Upper lobe of left lung (tissue), 6 donors: ENCODE data around the gene AXIN1. TPM values are rescaled to one million over a fixed set of nuclear protein-coding genes. Genes with fewer than 3 reads are reported as not detected.
A peak's percentile ranks its signal among the peaks of the same experiment; 100 is the strongest.

Experiments
- ATAC-seq, 2 donors: fragments of 200-7000 bp; cut with Tn5 transposase; one replicate each; pipeline ENCODE4 v1.9.1; 2022; ENCODE audit warnings: mild to moderate bottlenecking in 2 of 2, moderate library complexity in 2 of 2; ENCODE audit not compliant: low FRiP score in 2 of 2
- DNase-seq, 2 donors: peaks; one replicate each; pipeline ENCODE4 v3.0.0-alpha.2; 2019 to 2020
- H3K27ac ChIP-seq, 4 donors: fragments of 200-600 bp; sonication (generic); one replicate each; pipeline ENCODE4 v1.5.1; 2016 to 2019
- H3K27me3 ChIP-seq, 4 donors: fragments of 200-600 bp; sonication (generic); one replicate each; pipeline ENCODE4 v1.5.1; 2017 to 2019
- H3K36me3 ChIP-seq, 4 donors: fragments of 200-600 bp; sonication (generic); one replicate each; pipeline ENCODE4 v1.5.1; 2016 to 2019
- H3K4me1 ChIP-seq, 4 donors: fragments of 200-600 bp; sonication (generic); one replicate each; pipeline ENCODE4 v1.5.1; 2018 to 2019
- H3K4me3 ChIP-seq, 4 donors: fragments of 200-600 bp; sonication (generic); one replicate each; pipeline ENCODE4 v1.5.1; 2017 to 2019; ENCODE audit warnings: mild to moderate bottlenecking in 2 of 4, moderate library complexity in 1 of 4
- H3K9me3 ChIP-seq, 4 donors: fragments of 200-600 bp; sonication (generic); one replicate each; pipeline ENCODE4 v1.5.1; 2018 to 2019
- EP300 ChIP-seq, 4 donors: sonication (generic); formaldehyde crosslinking; IDR thresholded peaks; one replicate each; pipeline ENCODE4 v1.5.1; 2017; ENCODE audit warnings: antibody characterized with exemption in 4 of 4, control low read depth in 2 of 4
- POLR2A ChIP-seq, 4 donors: fragments of 450-650 bp; IDR thresholded peaks; one replicate each; pipeline ENCODE4 v1.5.1; 2016 to 2017; ENCODE audit warnings: antibody characterized with exemption in 4 of 4, mild to moderate bottlenecking in 2 of 4
- POLR2AphosphoS5 ChIP-seq, 2 donors: sonication (generic); formaldehyde crosslinking; IDR thresholded peaks; one replicate each; pipeline ENCODE4 v1.5.1; 2017; ENCODE audit warnings: antibody characterized with exemption in 2 of 2
- WGBS, 2 donors: methylation state at CpG; one replicate each; pipeline ENCODE4 v1.1.5; 2017 to 2018; 5-methylcytosine and 5-hydroxymethylcytosine counted together
- total RNA-seq, 6 donors: library from RNA; depleted of rRNA in 4 of 6; stranded (reverse); fragments of >200 nt in 4 of 6; gene quantifications; one replicate each; pipeline versions ENCODE4 v1.1.0 to v1.2.1, GENCODE V29; 2016 to 2021
- TF ChIP-seq, protein P1 (sequence below), 6 experiments: fragments of 450-650 bp in 4 of 6; fragments of 200-600 bp in 2 of 6; sonication (generic) in 2 of 6; IDR thresholded peaks; one replicate each; pipeline ENCODE4 v1.5.1; 2016 to 2019; ENCODE audit warnings: antibody characterized with exemption in 6 of 6
- donor health status: DM: no; HTN: no; CAD: no; lungs with moderate emphysema.
- donor health status: DM: no; HTN: yes; CAD: no; lungs with severe emphysema.

AXIN1 gene
- total RNA-seq, 6 donors from 2014 or later = 26.8 to 45.9 (median 31.9) TPM

DNA sequence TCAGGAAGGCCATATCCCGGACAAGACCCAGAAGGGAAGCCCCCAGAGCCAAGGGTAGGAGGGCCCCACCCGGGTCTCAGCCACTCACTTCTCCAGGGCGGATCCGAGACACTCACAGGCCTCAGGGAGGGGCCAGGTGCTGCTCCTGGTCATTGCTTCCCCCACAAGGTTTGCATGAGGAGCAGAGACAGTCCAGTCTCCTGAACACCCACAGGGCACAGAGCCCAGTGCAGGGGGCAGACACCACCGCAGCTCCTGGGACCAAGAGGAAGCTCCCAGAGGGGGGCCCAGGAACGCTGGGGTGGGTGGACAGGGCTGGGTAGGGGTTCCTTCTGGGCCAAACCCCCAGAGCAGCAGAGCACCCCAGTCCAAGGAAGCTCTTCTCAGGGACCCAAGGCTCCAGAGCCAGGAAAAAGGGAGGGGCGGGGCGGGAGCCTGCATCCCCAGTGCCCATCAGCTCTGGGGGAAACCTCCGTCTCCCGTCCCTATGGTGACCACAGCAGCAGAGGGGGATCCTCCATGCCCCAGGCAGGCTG is 18.5 kb upstream of the AXIN1 start:
- Histone ChIP-seq H3K27ac (peak overlapping the region; percentile 63 to 81 (median 73)), H3K4me3 (peak overlapping the region in 2 of 4 donors; percentile 58 to 60), H3K4me1 (peaks cover 11 to 23% (median 18%) of the 10 kb centered on the region in 4 donors), H3K36me3 (peaks cover 11 to 79% (median 62%) of the 10 kb centered on the region in 4 donors), H3K27me3 (no peaks in the 10 kb centered on the region), H3K9me3 (no peaks in the 10 kb centered on the region)
- DNase-seq = no peak
- ATAC-seq = no peak
- WGBS, 2 donors = 24 to 50% methylated on average over 4 to 6 of the region's 10 CpGs
- no peak for TF ChIP-seq EP300 (IDR thresholded peaks at IDR 0.05)
- TF ChIP-seq, protein P1, sequence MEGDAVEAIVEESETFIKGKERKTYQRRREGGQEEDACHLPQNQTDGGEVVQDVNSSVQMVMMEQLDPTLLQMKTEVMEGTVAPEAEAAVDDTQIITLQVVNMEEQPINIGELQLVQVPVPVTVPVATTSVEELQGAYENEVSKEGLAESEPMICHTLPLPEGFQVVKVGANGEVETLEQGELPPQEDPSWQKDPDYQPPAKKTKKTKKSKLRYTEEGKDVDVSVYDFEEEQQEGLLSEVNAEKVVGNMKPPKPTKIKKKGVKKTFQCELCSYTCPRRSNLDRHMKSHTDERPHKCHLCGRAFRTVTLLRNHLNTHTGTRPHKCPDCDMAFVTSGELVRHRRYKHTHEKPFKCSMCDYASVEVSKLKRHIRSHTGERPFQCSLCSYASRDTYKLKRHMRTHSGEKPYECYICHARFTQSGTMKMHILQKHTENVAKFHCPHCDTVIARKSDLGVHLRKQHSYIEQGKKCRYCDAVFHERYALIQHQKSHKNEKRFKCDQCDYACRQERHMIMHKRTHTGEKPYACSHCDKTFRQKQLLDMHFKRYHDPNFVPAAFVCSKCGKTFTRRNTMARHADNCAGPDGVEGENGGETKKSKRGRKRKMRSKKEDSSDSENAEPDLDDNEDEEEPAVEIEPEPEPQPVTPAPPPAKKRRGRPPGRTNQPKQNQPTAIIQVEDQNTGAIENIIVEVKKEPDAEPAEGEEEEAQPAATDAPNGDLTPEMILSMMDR (IDR thresholded peaks at IDR 0.05) = no peak
- TF ChIP-seq POLR2A (IDR thresholded peaks at IDR 0.05) = no peak

DNA sequence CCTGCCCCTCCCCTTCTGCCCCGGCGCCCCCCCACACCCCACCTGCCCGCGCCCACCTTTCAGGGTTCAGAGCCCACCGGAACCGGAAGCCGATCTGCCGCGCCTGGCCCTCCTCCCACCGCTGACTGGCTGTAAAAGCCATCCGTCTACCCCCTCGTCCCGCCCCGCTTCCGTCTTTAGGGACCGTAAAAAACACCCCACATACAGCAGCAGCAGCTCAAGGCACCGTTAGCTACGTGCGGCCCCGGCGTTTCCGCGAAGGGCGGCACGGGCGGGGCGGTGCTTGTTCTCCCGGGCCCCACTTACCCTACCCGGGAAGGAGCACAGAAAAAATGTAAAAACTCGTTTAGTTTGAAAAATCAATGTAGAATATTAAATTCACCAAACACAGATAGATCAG is 17.9 kb upstream of the AXIN1 start, which contains the start of gene MRPL28:
Gene MRPL28 (minus strand): TSS at position 96 of the 400 bp plus-strand sequence. CDS start 320 bp downstream, outside the sequence.
- no peaks in the 10 kb centered on the region for H3K9me3 ChIP-seq
- TF ChIP-seq POLR2AphosphoS5 (IDR thresholded peaks at IDR 0.05) (peak; percentile 75 to 82), POLR2A (IDR thresholded peaks at IDR 0.05) (peak in 1 of 4 donors; percentile 41), EP300 (IDR thresholded peaks at IDR 0.05) (no peak)
- TF ChIP-seq, protein P1 (IDR thresholded peaks at IDR 0.05) = no peak
- H3K27me3 ChIP-seq = no peaks in the 10 kb centered on the region
- peak within 1 kb of the TSS; percentile 63 to 81 (median 73) for H3K27ac ChIP-seq
- H3K4me3 ChIP-seq = peak within 1 kb of the TSS in 3 of 4 donors; percentile 54 to 60 (median 58)
- WGBS, 2 donors = 0 to 1% methylated on average over 20 to 21 of the region's 30 CpGs
- DNase-seq = peak; percentile 96
- ATAC-seq = peak; percentile 93 to 97
- peaks cover 11 to 23% (median 18%) of the 10 kb centered on the region in 4 donors for H3K4me1 ChIP-seq
- H3K36me3 ChIP-seq = peaks cover 11 to 73% (median 59%) of the 10 kb centered on the region in 4 donors

DNA sequence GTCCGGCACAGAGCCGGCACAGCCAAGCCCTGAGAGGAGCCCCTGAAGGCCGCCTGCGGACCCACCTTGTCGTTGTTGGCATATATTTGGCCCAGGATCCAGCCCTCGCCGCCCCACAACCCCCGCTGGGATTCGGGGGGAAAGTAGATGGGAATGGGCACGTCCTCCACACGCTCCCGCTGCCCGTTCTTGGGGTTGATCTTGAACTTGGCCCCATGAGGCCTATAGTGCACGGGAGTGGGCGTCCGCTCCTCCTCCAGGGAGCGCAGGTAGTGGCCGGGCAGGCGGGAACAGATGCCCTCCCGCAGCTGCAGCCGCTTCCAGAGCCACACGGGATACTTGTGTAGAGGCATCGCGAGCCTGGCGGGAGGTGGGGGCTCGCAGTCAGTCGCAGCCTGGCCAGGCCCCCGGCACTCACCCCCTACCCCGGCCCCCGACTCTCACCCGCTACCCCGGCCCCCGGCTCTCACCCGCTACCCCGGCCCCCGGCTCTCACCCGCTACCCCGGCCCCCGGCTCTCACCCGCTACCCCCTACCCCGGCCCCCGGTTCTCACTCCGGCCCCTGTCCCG is 17.4 kb upstream of the AXIN1 start:
- no peak for DNase-seq
- H3K36me3 ChIP-seq = peaks cover 11 to 69% (median 54%) of the 10 kb centered on the region in 4 donors
- H3K4me1 ChIP-seq = peaks cover 11 to 23% (median 18%) of the 10 kb centered on the region in 4 donors
- H3K4me3 ChIP-seq = peak overlapping the region in 3 of 4 donors; percentile 54 to 60 (median 58)
- H3K27me3 ChIP-seq = no peaks in the 10 kb centered on the region
- H3K9me3 ChIP-seq = no peaks in the 10 kb centered on the region
- H3K27ac ChIP-seq = peak overlapping the region in 2 of 4 donors; percentile 75 to 81
- WGBS, 2 donors = 16 to 60% methylated on average over 11 to 36 of the region's 44 CpGs
- no peak for TF ChIP-seq EP300 (IDR thresholded peaks at IDR 0.05)
- TF ChIP-seq POLR2A (IDR thresholded peaks at IDR 0.05) = no peak
- TF ChIP-seq, protein P1 (IDR thresholded peaks at IDR 0.05) = no peak
- TF ChIP-seq POLR2AphosphoS5 (IDR thresholded peaks at IDR 0.05) = no peak
- no peak for ATAC-seq

DNA sequence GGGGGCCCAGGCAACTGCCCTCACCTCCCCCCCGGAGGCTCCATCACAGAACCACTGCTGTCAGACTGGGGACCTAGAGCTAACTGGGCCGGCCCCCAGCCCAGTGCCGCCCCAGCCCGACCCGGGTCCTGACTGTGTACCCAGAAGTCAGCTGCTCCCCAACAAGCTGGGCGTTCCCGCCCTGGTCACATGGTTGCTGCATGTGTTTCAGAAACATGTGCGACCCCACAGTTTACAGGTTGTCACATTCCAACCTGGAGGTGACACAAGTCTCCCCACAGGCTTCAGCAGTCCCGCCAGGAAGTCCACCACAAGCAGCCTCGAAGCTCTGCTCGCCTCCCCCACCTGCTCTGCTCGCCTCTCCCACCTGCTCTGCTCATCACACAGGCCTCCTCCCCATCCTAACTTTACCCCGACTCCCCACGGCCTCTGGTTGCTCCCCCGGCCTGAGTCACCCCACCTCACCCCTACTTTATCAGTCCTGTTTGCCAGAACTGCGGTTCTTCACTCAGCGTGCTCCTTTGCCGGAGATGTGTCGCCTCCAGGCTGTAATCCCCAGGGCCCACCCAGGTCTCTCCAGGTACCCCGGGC is 16.8 kb upstream of the AXIN1 start:
- DNase-seq = no peak
- peaks cover 11 to 23% (median 18%) of the 10 kb centered on the region in 4 donors for H3K4me1 ChIP-seq
- TF ChIP-seq POLR2A (IDR thresholded peaks at IDR 0.05) (no peak), EP300 (IDR thresholded peaks at IDR 0.05) (no peak), POLR2AphosphoS5 (IDR thresholded peaks at IDR 0.05) (no peak)
- TF ChIP-seq, protein P1 (IDR thresholded peaks at IDR 0.05) = no peak
- H3K27ac ChIP-seq = no peak overlapping the region
- peaks cover 11 to 63% (median 48%) of the 10 kb centered on the region in 4 donors for H3K36me3 ChIP-seq
- WGBS, 2 donors = 88 to 89% methylated on average over 13 to 20 of the region's 20 CpGs
- H3K4me3 ChIP-seq = peak overlapping the region in 2 of 4 donors; percentile 54 to 60
- ATAC-seq = no peak
- no peaks in the 10 kb centered on the region for H3K9me3 ChIP-seq
- H3K27me3 ChIP-seq = no peaks in the 10 kb centered on the region
